ENCODE measurements around the gene BRIP1.

BRIP1 gene

GRCh38 chr17:61817452-61817851 is 45.9 kb downstream of the BRIP1 start:
- TF ChIP-seq PPARA (CRISPR knock-in tag; IDR thresholded peaks at IDR 0.05; ENCODE audit: borderline replicate concordance), result no peak
- TF ChIP-seq ZNF565 (CRISPR knock-in tag; conservative IDR thresholded peaks at IDR 0.05; ENCODE audit: low read depth), result no peak
- no peak for TF ChIP-seq ARNTL (CRISPR knock-in tag; IDR thresholded peaks at IDR 0.05; ENCODE audit: borderline replicate concordance, low read depth)
- ATAC-seq, result no peak

- peak; percentile 37; the same call in 1 of the 3 replicates for ATAC-seq
- no peak for TF ChIP-seq TCF4 (CRISPR knock-in tag; IDR thresholded peaks at IDR 0.05; ENCODE audit: borderline replicate concordance)
Measured at GRCh38 chr17:61816538-61816937, 46.8 kb downstream of the BRIP1 start.

GRCh38 chr17:61815863-61816503 is 47.3 kb downstream of the BRIP1 start:
- no peak for TF ChIP-seq GLIS3 (CRISPR knock-in tag; IDR thresholded peaks at IDR 0.05)
- TF ChIP-seq TOX (CRISPR knock-in tag; IDR thresholded peaks at IDR 0.05; ENCODE audit: borderline replicate concordance), result no peak
- no peak for TF ChIP-seq SNAI2 (CRISPR knock-in tag; IDR thresholded peaks at IDR 0.05)
- no peak for TF ChIP-seq PPARA (CRISPR knock-in tag; IDR thresholded peaks at IDR 0.05; ENCODE audit: borderline replicate concordance)
- peak; percentile 57 for ATAC-seq

GRCh38 chr17:61814485-61814884 is 48.8 kb downstream of the BRIP1 start:
- ATAC-seq, result no peak
- TF ChIP-seq CSDC2 (CRISPR knock-in tag; IDR thresholded peaks at IDR 0.05), result no peak
- no peak for TF ChIP-seq TSHZ2 (CRISPR knock-in tag; IDR thresholded peaks at IDR 0.05)
- no peak for TF ChIP-seq ZC3H10 (CRISPR knock-in tag; IDR thresholded peaks at IDR 0.05)
- no peak for TF ChIP-seq ZFP30 (CRISPR knock-in tag; IDR thresholded peaks at IDR 0.05)
- no peak for TF ChIP-seq CREB5 (CRISPR knock-in tag; IDR thresholded peaks at IDR 0.05; ENCODE audit: low read depth)
- no peak for TF ChIP-seq TOX (CRISPR knock-in tag; IDR thresholded peaks at IDR 0.05; ENCODE audit: borderline replicate concordance)
- no peak for TF ChIP-seq SNAI2 (CRISPR knock-in tag; IDR thresholded peaks at IDR 0.05)
- TF ChIP-seq TCF4 (CRISPR knock-in tag; IDR thresholded peaks at IDR 0.05; ENCODE audit: borderline replicate concordance), result no peak
- no peak for TF ChIP-seq ESRRG (CRISPR knock-in tag; IDR thresholded peaks at IDR 0.05)
- TF ChIP-seq GLIS3 (CRISPR knock-in tag; IDR thresholded peaks at IDR 0.05), result no peak
- TF ChIP-seq BACH2 (CRISPR knock-in tag; IDR thresholded peaks at IDR 0.05; ENCODE audit: borderline replicate concordance), result no peak

- ATAC-seq, result peak; percentile 53
- peak; percentile 21; the same call in 1 of the 2 replicates for TF ChIP-seq ISL1 (CRISPR knock-in tag; IDR thresholded peaks at IDR 0.05)
- TF ChIP-seq ZFP30 (CRISPR knock-in tag; IDR thresholded peaks at IDR 0.05), result no peak
Measured at GRCh38 chr17:61813211-61813610, 50.1 kb downstream of the BRIP1 start.

GRCh38 chr17:61812747-61813146 is 50.6 kb downstream of the BRIP1 start:
- TF ChIP-seq ISL1 (CRISPR knock-in tag; IDR thresholded peaks at IDR 0.05) (peak; percentile 68), ZNF8 (CRISPR knock-in tag; IDR thresholded peaks at IDR 0.05) (no peak)

GRCh38 chr17:61809816-61810392 is 53.4 kb downstream of the BRIP1 start:
- ATAC-seq, result peak; percentile 79
- TF ChIP-seq ESRRG (CRISPR knock-in tag; IDR thresholded peaks at IDR 0.05) (no peak), RARB (CRISPR knock-in tag; IDR thresholded peaks at IDR 0.05) (no peak; the same call in 1 of the 2 replicates), SNAI2 (CRISPR knock-in tag; IDR thresholded peaks at IDR 0.05) (no peak), CREB5 (CRISPR knock-in tag; IDR thresholded peaks at IDR 0.05; ENCODE audit: low read depth) (peak; percentile 94), ZC3H10 (CRISPR knock-in tag; IDR thresholded peaks at IDR 0.05) (peak; percentile 94), ZNF70 (CRISPR knock-in tag; IDR thresholded peaks at IDR 0.05) (no peak), ARNTL (CRISPR knock-in tag; IDR thresholded peaks at IDR 0.05; ENCODE audit: borderline replicate concordance, low read depth) (no peak), ZNF8 (CRISPR knock-in tag; IDR thresholded peaks at IDR 0.05) (peak; percentile 42; the same call in 1 of the 2 replicates), POU6F1 (CRISPR knock-in tag; IDR thresholded peaks at IDR 0.05; ENCODE audit: borderline replicate concordance, low read depth) (peak; percentile 96), CSRNP3 (CRISPR knock-in tag; IDR thresholded peaks at IDR 0.05) (peak; percentile 91), TOX (CRISPR knock-in tag; IDR thresholded peaks at IDR 0.05; ENCODE audit: borderline replicate concordance) (peak; percentile 88), PPARA (CRISPR knock-in tag; IDR thresholded peaks at IDR 0.05; ENCODE audit: borderline replicate concordance) (no peak), OSR1 (CRISPR knock-in tag; IDR thresholded peaks at IDR 0.05) (no peak)

More at GRCh38 chr17:61812747-61813146, 50.6 kb downstream of the BRIP1 start:
- no peak for ATAC-seq

Data from SK-N-SH treated with all-trans-retinoic acid at 6 μM for 48 hours (cell line).